ENCODE results near the gene EDN1.

The EDN1 gene

GRCh38 chr6:12270551-12271230 is 19.5 kb upstream of the EDN1 start:
- no peak for DNase-seq (ENCODE audit: low spot score)

GRCh38 chr6:12271594-12271993 is 18.6 kb upstream of the EDN1 start:
- DNase-seq (ENCODE audit: low spot score), result no peak

GRCh38 chr6:12271997-12272396 is 18.2 kb upstream of the EDN1 start:
- DNase-seq (ENCODE audit: low spot score), result no peak

GRCh38 chr6:12275107-12275506 is 15.1 kb upstream of the EDN1 start:
- no peak for DNase-seq (ENCODE audit: low spot score)

- DNase-seq (ENCODE audit: low spot score), result no peak
Observed at GRCh38 chr6:12276930-12277315, 13.2 kb upstream of the EDN1 start.

- no peak for DNase-seq (ENCODE audit: low spot score)
Observed at GRCh38 chr6:12277386-12277785, 12.8 kb upstream of the EDN1 start.

GRCh38 chr6:12278915-12279314 is 11.2 kb upstream of the EDN1 start:
- no peak for DNase-seq (ENCODE audit: low spot score)

- no peak for DNase-seq (ENCODE audit: low spot score)
Observed at GRCh38 chr6:12279322-12280091, 10.7 kb upstream of the EDN1 start.

- no peak for DNase-seq (ENCODE audit: low spot score)
Observed at GRCh38 chr6:12280458-12280857, 9.7 kb upstream of the EDN1 start.

- DNase-seq (ENCODE audit: low spot score), result no peak
Observed at GRCh38 chr6:12280902-12281301, 9.3 kb upstream of the EDN1 start.

- DNase-seq (ENCODE audit: low spot score), result no peak
Observed at GRCh38 chr6:12283904-12284303, 6.3 kb upstream of the EDN1 start.

GRCh38 chr6:12286373-12287110 is 3.6 kb upstream of the EDN1 start:
- DNase-seq (ENCODE audit: low spot score), result no peak

- DNase-seq (ENCODE audit: low spot score), result no peak
Observed at GRCh38 chr6:12288211-12288618, 1.9 kb upstream of the EDN1 start.

GRCh38 chr6:12288914-12289313 is 1.2 kb upstream of the EDN1 start:
- no peak for DNase-seq (ENCODE audit: low spot score)

GRCh38 chr6:12289365-12289919 is 719 bp upstream of the EDN1 start:
- DNase-seq (ENCODE audit: low spot score), result peak; percentile 79

- no peak for DNase-seq (ENCODE audit: low spot score)
Observed at GRCh38 chr6:12291071-12291838, 1.1 kb downstream of the EDN1 start.

GRCh38 chr6:12291839-12292604 is 1.9 kb downstream of the EDN1 start:
- no peak for DNase-seq (ENCODE audit: low spot score)

- DNase-seq (ENCODE audit: low spot score), result no peak
Observed at GRCh38 chr6:12293235-12293930, 3.2 kb downstream of the EDN1 start.

- DNase-seq (ENCODE audit: low spot score), result no peak
Observed at GRCh38 chr6:12293931-12294807, 4.0 kb downstream of the EDN1 start.
